ENCODE results near the gene SYNGR4. TPM values are rescaled to one million over a fixed set of nuclear protein-coding genes. Genes with fewer than 3 reads are reported as not detected.
A peak's percentile ranks its signal among the peaks of the same experiment; 100 is the strongest.

SYNGR4 gene
- total and polyA plus RNA-seq, 7 donors, result 0.04 TPM; not detected in 6

DNA sequence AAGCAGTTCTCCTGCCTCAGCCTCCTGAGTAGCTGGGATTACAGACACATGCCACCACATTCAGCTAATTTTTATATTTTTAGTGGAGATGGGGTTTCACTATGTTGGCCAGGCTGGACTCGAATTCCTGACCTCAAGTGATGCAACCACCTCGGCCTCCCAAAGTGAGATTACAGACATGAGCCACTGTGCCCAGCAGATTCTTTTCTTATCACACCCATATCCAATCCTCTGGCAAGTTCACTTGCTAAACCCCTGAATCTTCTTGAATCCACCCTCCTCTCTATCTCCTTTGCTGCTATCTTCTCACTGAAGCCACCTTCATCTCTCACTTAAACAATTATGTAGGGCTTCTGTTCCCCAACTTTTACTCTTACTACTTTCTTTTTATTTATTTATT is 18.0 kb upstream of the SYNGR4 start:
- no peaks in the 10 kb centered on the region for H3K27me3 ChIP-seq (ENCODE audit: insufficient read depth in 3 of 3, low read length in 2 of 3)
- ATAC-seq (no peak), DNase-seq (no peak)
- H3K4me3 ChIP-seq, result no peak overlapping the region
- H3K27ac ChIP-seq, result no peak overlapping the region
- WGBS, 3 donors, result 45 to 92% (median 60%) methylated on average over 2 of the region's 2 CpGs
- intact Hi-C loops (cut with DNase I), result no loop called here
- TF ChIP-seq, protein P1, sequence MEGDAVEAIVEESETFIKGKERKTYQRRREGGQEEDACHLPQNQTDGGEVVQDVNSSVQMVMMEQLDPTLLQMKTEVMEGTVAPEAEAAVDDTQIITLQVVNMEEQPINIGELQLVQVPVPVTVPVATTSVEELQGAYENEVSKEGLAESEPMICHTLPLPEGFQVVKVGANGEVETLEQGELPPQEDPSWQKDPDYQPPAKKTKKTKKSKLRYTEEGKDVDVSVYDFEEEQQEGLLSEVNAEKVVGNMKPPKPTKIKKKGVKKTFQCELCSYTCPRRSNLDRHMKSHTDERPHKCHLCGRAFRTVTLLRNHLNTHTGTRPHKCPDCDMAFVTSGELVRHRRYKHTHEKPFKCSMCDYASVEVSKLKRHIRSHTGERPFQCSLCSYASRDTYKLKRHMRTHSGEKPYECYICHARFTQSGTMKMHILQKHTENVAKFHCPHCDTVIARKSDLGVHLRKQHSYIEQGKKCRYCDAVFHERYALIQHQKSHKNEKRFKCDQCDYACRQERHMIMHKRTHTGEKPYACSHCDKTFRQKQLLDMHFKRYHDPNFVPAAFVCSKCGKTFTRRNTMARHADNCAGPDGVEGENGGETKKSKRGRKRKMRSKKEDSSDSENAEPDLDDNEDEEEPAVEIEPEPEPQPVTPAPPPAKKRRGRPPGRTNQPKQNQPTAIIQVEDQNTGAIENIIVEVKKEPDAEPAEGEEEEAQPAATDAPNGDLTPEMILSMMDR (IDR thresholded peaks at IDR 0.05), result no peak
- peaks cover 7% of the 10 kb centered on the region for H3K4me1 ChIP-seq
- no peaks in the 10 kb centered on the region for H3K9me3 ChIP-seq
- peaks cover 0 to 15% of the 10 kb centered on the region in 2 donors for H3K36me3 ChIP-seq (ENCODE audit: insufficient read depth in 1 of 2, low read depth in 1 of 2)

DNA sequence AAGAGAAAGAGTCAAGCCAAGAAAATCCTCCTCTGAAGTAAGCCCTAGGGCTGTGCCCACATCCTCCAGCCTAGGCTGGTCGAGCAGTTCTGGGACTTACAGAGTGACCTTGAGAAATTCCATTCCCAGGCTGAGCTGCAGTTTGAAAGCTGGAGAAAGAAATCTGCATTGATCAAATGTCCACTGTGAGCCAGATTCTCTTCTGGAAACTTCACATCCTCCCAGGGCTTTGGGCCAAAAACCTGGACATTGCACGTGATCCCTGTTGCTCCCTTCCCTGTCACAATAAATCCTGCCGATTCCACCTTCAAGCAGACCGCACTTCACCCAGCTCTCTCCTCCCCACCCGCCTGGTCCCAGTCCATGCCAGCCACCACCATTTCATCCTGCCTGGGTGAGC is 16.1 kb upstream of the SYNGR4 start:
- intact Hi-C loops (cut with DNase I), result no loop called here
- no peak for DNase-seq
- Histone ChIP-seq H3K27ac (no peak overlapping the region), H3K4me3 (no peak overlapping the region), H3K36me3 (ENCODE audit: insufficient read depth in 1 of 2, low read depth in 1 of 2) (peaks cover 0 to 5% of the 10 kb centered on the region in 2 donors), H3K9me3 (no peaks in the 10 kb centered on the region), H3K4me1 (peaks cover 7% of the 10 kb centered on the region), H3K27me3 (ENCODE audit: insufficient read depth in 3 of 3, low read length in 2 of 3) (no peaks in the 10 kb centered on the region)
- TF ChIP-seq, protein P1 (IDR thresholded peaks at IDR 0.05), result no peak
- ATAC-seq, result peak in 2 of 4 donors; percentile 28 to 31
- 18 to 31% (median 29%) methylated on average over 5 of the region's 5 CpGs for WGBS, 3 donors

DNA sequence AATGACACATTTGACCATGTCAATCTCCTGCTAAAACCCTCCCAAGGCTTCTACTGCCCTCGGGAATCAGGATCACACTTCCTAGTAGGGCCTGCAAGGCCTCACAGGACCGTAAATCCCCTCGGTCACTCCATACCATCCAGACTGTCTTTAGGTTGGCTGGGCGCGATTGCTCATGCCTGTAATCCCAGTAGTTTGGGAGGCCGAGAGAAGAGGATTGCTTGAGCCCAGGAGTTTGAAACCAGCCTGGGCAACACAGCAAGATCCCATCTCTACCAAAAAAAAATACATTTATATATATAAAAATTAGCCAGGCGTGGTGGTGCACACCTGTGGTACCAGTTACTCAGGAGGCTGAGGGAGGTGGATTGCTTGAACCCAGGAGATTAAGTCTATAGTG is 15.4 kb upstream of the SYNGR4 start:
- TF ChIP-seq, protein P1 (IDR thresholded peaks at IDR 0.05), result no peak
- Histone ChIP-seq H3K4me1 (peaks cover 7% of the 10 kb centered on the region), H3K4me3 (no peak overlapping the region), H3K27ac (no peak overlapping the region), H3K9me3 (no peaks in the 10 kb centered on the region), H3K27me3 (ENCODE audit: insufficient read depth in 3 of 3, low read length in 2 of 3) (no peaks in the 10 kb centered on the region), H3K36me3 (ENCODE audit: insufficient read depth in 1 of 2, low read depth in 1 of 2) (no peaks in the 10 kb centered on the region)
- peak in 1 of 4 donors; percentile 33 for ATAC-seq
- DNase-seq, result no peak
- intact Hi-C loops (cut with DNase I), result no loop called here
- 88 to 93% (median 89%) methylated on average over 7 of the region's 7 CpGs for WGBS, 3 donors

DNA sequence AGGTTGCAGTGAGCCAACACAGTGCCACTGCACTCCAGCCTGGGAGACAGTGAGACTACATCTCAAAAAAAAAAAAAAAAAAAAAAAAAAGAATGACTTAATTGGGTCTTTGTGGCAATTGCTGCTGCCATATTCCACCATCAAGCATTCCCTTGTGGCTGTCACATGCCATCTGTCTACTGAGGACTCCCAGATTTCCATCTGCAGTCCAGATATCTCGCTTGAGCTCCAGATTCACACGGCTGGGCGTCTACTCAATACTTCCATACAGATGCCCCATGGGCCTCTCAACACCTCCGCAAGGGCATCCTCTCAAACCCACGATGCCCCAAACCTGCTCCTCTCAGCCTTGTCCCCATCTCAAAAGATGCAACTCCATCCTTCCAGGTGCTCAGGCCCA is 13.3 kb upstream of the SYNGR4 start:
- Histone ChIP-seq H3K9me3 (no peaks in the 10 kb centered on the region), H3K36me3 (ENCODE audit: insufficient read depth in 1 of 2, low read depth in 1 of 2) (peaks cover 0 to under 1% of the 10 kb centered on the region in 2 donors), H3K27me3 (ENCODE audit: insufficient read depth in 3 of 3, low read length in 2 of 3) (no peaks in the 10 kb centered on the region), H3K27ac (no peak overlapping the region), H3K4me3 (no peak overlapping the region), H3K4me1 (peaks cover 7% of the 10 kb centered on the region)
- TF ChIP-seq, protein P1 (IDR thresholded peaks at IDR 0.05), result no peak
- intact Hi-C loops (cut with DNase I), result no loop called here
- WGBS, 3 donors, result 92 to 95% (median 92%) methylated on average over 5 of the region's 5 CpGs
- peak in 1 of 4 donors; percentile 4 for ATAC-seq
- DNase-seq, result no peak

DNA sequence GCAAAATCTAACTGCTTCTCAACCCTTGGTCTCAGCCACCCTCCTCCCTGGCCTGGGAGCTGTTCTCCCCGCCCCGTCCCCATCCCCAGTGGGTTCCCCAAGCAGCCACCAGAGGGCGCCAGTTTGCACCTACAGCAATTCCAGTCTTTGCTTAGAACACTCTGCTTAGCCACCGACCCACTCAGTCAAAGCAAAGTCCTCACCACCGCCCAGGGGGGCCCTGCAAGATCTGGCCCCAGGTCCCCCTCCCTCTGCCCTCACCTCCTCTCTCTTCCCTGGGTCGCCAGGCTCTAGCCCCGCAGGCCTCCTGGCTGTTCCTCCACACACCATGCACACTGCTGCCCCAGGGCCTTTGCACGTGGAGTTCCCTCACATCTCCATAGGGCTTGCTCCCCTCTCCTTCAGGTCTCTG is 12.8 kb upstream of the SYNGR4 start:
- peaks cover 7% of the 10 kb centered on the region for H3K4me1 ChIP-seq
- ATAC-seq (peak in 3 of 4 donors; percentile 63 to 74 (median 70)), DNase-seq (peak; percentile 68 to 84)
- H3K27ac ChIP-seq, result no peak overlapping the region
- H3K27me3 ChIP-seq (ENCODE audit: insufficient read depth in 3 of 3, low read length in 2 of 3), result no peaks in the 10 kb centered on the region
- intact Hi-C loops (cut with DNase I), result no loop called here
- H3K4me3 ChIP-seq, result no peak overlapping the region
- 55 to 67% (median 59%) methylated on average over 8 of the region's 8 CpGs for WGBS, 3 donors
- H3K36me3 ChIP-seq (ENCODE audit: insufficient read depth in 1 of 2, low read depth in 1 of 2), result peaks cover 0 to 3% of the 10 kb centered on the region in 2 donors
- no peaks in the 10 kb centered on the region for H3K9me3 ChIP-seq
- TF ChIP-seq, protein P1 (IDR thresholded peaks at IDR 0.05), result peak; percentile 58
